DND-41 (cell line): Measurements from ENCODE around the gene AP2B1.

Source experiments
- ATAC-seq: fragments of 200-7000 bp; cut with Tn5 transposase; 3 replicates; pipeline ENCODE4 v1.9.1; 2021; ENCODE audit warnings: low read depth; ENCODE audit not compliant: insufficient read depth
- DNase-seq: peaks from one replicate; pipeline ENCODE4 v3.0.0-alpha.2; 2020
- H2AFZ ChIP-seq: 2 replicates; pipeline ENCODE4 v1.6.0; 2012; ENCODE audit warnings: low read depth, low read length
- H3K27ac ChIP-seq: 2 replicates; pipeline ENCODE4 v1.5.1; 2012; ENCODE audit warnings: low read length, inconsistent platforms
- H3K27me3 ChIP-seq: fragments of 200-600 bp; sonication (generic); 2 replicates; pipeline ENCODE4 v1.6.0; 2012; ENCODE audit warnings: low read length, mild to moderate bottlenecking, inconsistent platforms; ENCODE audit not compliant: insufficient read depth, poor library complexity
- H3K36me3 ChIP-seq: 2 replicates; pipeline ENCODE4 v1.5.1; 2012; ENCODE audit warnings: low read length, inconsistent platforms; ENCODE audit not compliant: insufficient read depth
- H3K4me1 ChIP-seq: 2 replicates; pipeline ENCODE4 v1.5.1; 2012; ENCODE audit warnings: mild to moderate bottlenecking, low read length; ENCODE audit not compliant: insufficient read depth
- H3K4me2 ChIP-seq: 2 replicates; pipeline ENCODE4 v1.6.0; 2012; ENCODE audit warnings: mild to moderate bottlenecking, moderate library complexity, low read length, inconsistent platforms; ENCODE audit not compliant: insufficient read depth
- H3K4me3 ChIP-seq, 2 experiments: fragments of 200-600 bp in 1 of 2; shearing (Covaris generic) in 1 of 2; 2 replicates each; pipeline ENCODE4 v1.5.1; 2012 to 2016; ENCODE audit warnings: inconsistent platforms in 2 of 2, low read length in 2 of 2, mild to moderate bottlenecking in 2 of 2, low read depth in 1 of 2, moderate library complexity in 1 of 2
- H3K79me2 ChIP-seq: 2 replicates; pipeline ENCODE4 v1.6.0; 2012; ENCODE audit warnings: low read length, inconsistent platforms; ENCODE audit not compliant: insufficient read depth
- H3K9ac ChIP-seq: 2 replicates; pipeline ENCODE4 v1.6.0; 2012; ENCODE audit warnings: low read depth, mild to moderate bottlenecking, inconsistent platforms, low read length, moderate library complexity
- H3K9me3 ChIP-seq: 2 replicates; pipeline ENCODE4 v1.5.1; 2012; ENCODE audit warnings: low read length, moderate library complexity, mild to moderate bottlenecking, inconsistent platforms; ENCODE audit not compliant: insufficient read depth, severe bottlenecking
- H4K20me1 ChIP-seq: 2 replicates; pipeline ENCODE4 v1.6.0; 2012; ENCODE audit warnings: low read length; ENCODE audit not compliant: insufficient read depth
- CTCF ChIP-seq: IDR thresholded peaks from 2 replicates; pipeline ENCODE4 v1.5.1; 2012; ENCODE audit warnings: borderline replicate concordance, low read length, moderate library complexity, mild to moderate bottlenecking; ENCODE audit not compliant: poor library complexity, severe bottlenecking; ENCODE audit errors: extremely low read depth
- EZH2 ChIP-seq: IDR thresholded peaks from 3 replicates; pipeline ENCODE4 v1.6.1; 2012; ENCODE audit warnings: borderline replicate concordance, low read depth, mild to moderate bottlenecking, moderate library complexity, low read length, inconsistent platforms; ENCODE audit not compliant: severe bottlenecking

AP2B1 gene

DNA sequence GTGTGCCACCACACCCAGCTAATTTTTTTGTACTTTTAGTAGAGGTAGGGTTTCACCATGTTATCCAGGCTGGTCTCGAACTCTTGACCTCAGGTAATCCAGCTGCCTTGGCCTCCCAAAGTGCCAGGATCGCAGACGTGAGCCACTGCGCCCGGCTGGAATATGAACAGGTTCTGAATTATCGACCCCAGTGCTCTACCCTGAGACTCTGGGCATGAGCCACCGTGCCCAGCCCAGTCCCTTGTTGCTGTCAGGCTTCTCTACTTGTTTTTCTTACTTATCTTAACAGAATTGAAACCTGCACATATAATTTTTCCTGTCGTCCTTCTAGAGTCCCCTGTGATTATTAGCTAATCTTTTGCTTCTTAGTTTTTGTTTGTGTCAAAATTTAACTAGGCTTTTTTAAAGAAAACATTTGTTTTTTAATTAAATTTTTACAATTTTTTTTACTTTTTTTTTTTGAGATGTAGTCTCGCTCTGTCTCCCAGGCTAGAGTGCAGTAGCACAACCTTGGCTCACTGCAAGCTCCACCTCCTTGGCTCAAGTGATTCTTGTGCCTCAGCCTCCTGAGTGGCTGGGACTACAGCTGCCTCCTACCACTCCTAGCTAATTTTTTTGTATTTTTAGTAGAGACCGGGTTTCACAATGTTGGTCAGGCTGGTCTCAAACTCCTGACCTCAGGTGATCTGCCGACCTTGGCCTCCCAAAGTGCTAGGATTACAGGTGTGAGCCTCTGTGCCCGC, 66.7 kb downstream of the AP2B1 start:
- TF ChIP-seq EZH2 (no peak), CTCF (no peak)
- no peak overlapping the region for H3K9ac ChIP-seq
- H3K27ac ChIP-seq: no peak overlapping the region
- no peaks in the 10 kb centered on the region for H3K4me1 ChIP-seq
- DNase-seq (no peak), ATAC-seq (no peak)
- no peak overlapping the region for H2AFZ ChIP-seq
- H3K9me3 ChIP-seq: no peaks in the 10 kb centered on the region
- H3K36me3 ChIP-seq: peaks cover 47% of the 10 kb centered on the region
- no peaks in the 10 kb centered on the region for H3K27me3 ChIP-seq
- H3K4me2 ChIP-seq: no peak overlapping the region
- no peaks in the 10 kb centered on the region for H4K20me1 ChIP-seq
- H3K79me2 ChIP-seq: 0 out of 2 replicates have a peak, but pooled peaks cover 2% of the 10 kb centered on the region
- H3K4me3 ChIP-seq: no peak overlapping the region

DNA sequence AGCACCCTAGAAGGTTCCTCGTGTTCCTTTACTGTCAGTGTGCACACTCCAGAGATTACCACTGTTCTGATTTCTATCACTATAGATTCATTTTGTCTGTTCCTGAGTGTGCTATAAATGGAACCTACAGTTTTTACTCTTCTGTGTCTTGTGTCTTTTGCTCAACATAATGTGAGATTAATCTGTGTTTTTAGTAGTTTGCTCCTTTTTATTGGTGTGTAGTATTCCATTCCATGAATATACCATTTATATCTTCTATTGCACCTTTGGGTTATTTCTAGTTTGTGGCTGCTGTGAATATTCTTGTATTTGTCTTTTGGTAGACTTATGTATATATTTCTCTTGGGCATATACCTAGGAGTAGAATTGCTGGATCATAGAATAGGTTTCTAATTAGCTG, 68.2 kb downstream of the AP2B1 start:
- Histone ChIP-seq H3K4me2 (no peak overlapping the region), H2AFZ (no peak overlapping the region), H3K27ac (no peak overlapping the region), H3K4me3 (no peak overlapping the region), H3K27me3 (no peaks in the 10 kb centered on the region), H3K4me1 (no peaks in the 10 kb centered on the region), H4K20me1 (no peaks in the 10 kb centered on the region), H3K9ac (no peak overlapping the region), H3K79me2 (0 out of 2 replicates have a peak, but pooled peaks cover 2% of the 10 kb centered on the region), H3K9me3 (no peaks in the 10 kb centered on the region), H3K36me3 (peaks cover 57% of the 10 kb centered on the region)
- ATAC-seq (no peak), DNase-seq (no peak)
- TF ChIP-seq EZH2: no peak
- no peak for TF ChIP-seq CTCF

DNA sequence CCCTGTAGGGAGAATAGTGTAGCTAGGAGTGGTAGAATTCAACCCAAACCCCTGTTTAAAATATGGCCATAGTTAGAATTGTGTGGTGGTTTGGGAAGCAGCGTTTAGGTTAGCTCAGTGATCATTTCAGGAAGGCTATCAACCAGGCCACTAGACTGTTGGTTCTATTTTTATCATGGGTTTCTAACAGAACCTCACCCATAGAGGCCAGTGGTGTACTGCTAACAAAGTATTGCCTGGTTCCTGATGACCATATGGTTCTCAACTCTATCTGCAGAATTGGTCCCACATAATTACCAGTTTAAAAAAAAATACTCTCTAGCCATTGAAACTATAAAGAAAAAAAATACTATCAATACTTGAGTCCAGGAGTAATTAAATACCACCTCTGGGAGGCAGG, 73.8 kb downstream of the AP2B1 start:
- Histone ChIP-seq H3K36me3 (peaks cover 50% of the 10 kb centered on the region), H3K9ac (no peak overlapping the region), H3K4me2 (no peak overlapping the region), H3K79me2 (no peaks in the 10 kb centered on the region), H3K4me3 (no peak overlapping the region), H3K27ac (no peak overlapping the region), H3K4me1 (no peaks in the 10 kb centered on the region), H3K9me3 (no peaks in the 10 kb centered on the region), H3K27me3 (no peaks in the 10 kb centered on the region), H2AFZ (no peak overlapping the region), H4K20me1 (no peaks in the 10 kb centered on the region)
- DNase-seq: no peak
- no peak for ATAC-seq
- TF ChIP-seq EZH2 (no peak), CTCF (no peak)
